Hepatocyte (in vitro differentiated cells): ENCODE data around the gene OOSP4A.

ENCODE experiments used
- EZH2 ChIP-seq: fragments of 200-600 bp; sonication (generic); IDR thresholded peaks from 2 replicates; pipeline ENCODE4 v1.6.1; 2016; ENCODE audit warnings: antibody characterized with exemption, mild to moderate bottlenecking, borderline replicate concordance
- EZH2phosphoT487 ChIP-seq: fragments of 200-600 bp; sonication (generic); IDR thresholded peaks from one replicate; pipeline ENCODE4 v1.6.1; 2018; ENCODE audit warnings: antibody characterized with exemption, mild to moderate bottlenecking, low read depth, moderate library complexity; ENCODE audit not compliant: unreplicated experiment, severe bottlenecking
- TF ChIP-seq, protein P1 (sequence below): fragments of 200-600 bp; sonication (generic); IDR thresholded peaks from 2 replicates; pipeline ENCODE4 v1.5.1; 2016; ENCODE audit warnings: antibody characterized with exemption, mild to moderate bottlenecking; ENCODE audit not compliant: poor library complexity

DNA sequence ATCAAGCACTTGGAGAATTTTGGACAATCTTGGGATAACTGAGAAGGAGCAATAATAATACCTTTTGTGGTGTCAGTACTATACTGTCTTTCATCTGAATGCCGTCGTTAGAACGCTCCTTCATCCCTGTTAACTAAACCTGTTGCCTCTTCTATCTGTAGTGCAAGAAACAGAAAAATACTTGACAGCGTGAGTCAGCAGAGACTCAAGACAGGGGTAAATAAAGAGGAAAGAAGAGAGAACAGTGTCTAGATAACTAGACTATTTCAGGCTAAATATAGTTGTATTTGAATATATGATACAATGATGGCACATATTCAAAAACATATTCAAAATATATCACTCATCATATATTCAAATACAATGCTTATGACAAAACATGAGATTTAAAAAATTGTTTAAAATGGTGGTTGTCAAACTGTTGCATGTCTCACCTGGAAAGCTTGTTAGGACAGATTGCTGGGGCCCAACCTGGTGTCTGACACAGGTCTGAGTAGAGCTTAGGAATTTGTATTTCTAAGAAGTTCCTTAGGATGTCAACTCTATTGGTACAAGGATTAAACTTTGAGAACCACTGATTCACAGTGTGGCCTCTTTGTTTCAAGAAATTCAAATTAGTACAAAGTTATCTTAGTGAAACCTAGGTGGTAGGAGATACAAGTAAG, 17.4 kb downstream of the OOSP4A start:
- TF ChIP-seq, protein P1, sequence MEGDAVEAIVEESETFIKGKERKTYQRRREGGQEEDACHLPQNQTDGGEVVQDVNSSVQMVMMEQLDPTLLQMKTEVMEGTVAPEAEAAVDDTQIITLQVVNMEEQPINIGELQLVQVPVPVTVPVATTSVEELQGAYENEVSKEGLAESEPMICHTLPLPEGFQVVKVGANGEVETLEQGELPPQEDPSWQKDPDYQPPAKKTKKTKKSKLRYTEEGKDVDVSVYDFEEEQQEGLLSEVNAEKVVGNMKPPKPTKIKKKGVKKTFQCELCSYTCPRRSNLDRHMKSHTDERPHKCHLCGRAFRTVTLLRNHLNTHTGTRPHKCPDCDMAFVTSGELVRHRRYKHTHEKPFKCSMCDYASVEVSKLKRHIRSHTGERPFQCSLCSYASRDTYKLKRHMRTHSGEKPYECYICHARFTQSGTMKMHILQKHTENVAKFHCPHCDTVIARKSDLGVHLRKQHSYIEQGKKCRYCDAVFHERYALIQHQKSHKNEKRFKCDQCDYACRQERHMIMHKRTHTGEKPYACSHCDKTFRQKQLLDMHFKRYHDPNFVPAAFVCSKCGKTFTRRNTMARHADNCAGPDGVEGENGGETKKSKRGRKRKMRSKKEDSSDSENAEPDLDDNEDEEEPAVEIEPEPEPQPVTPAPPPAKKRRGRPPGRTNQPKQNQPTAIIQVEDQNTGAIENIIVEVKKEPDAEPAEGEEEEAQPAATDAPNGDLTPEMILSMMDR, result no peak
- TF ChIP-seq EZH2 (no peak), EZH2phosphoT487 (no peak)
